GM12874 (cell line): Measurements from ENCODE around the gene SNCAIP.

Experiments
- CTCF ChIP-seq: IDR thresholded peaks from 2 replicates; pipeline ENCODE4 v1.5.1; 2011; ENCODE audit warnings: low read depth, mild to moderate bottlenecking, control low read depth, low read length, moderate library complexity; ENCODE audit not compliant: insufficient read depth

SNCAIP gene

GRCh38 chr5:122430319-122430586 is 118.2 kb downstream of the SNCAIP start:
- no peak for TF ChIP-seq CTCF

DNA sequence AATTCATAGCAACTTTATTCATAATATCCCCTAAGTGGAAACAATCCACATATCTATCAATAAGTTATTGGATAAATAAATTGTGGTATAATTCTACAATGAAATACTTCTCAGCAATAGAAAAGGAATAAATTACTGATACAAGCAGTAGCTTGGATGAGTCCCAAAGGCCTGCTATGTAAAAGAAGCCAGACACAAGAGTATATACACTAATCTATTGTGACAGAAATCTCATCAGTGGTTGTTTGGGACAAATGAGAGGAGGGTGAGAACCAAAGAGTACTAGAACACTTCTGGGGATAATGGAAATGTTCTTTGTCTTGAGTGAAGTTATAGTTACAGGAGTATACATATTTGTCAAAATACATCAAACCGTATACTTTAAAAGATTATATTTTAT is 119.3 kb downstream of the SNCAIP start:
- TF ChIP-seq CTCF: no peak

DNA sequence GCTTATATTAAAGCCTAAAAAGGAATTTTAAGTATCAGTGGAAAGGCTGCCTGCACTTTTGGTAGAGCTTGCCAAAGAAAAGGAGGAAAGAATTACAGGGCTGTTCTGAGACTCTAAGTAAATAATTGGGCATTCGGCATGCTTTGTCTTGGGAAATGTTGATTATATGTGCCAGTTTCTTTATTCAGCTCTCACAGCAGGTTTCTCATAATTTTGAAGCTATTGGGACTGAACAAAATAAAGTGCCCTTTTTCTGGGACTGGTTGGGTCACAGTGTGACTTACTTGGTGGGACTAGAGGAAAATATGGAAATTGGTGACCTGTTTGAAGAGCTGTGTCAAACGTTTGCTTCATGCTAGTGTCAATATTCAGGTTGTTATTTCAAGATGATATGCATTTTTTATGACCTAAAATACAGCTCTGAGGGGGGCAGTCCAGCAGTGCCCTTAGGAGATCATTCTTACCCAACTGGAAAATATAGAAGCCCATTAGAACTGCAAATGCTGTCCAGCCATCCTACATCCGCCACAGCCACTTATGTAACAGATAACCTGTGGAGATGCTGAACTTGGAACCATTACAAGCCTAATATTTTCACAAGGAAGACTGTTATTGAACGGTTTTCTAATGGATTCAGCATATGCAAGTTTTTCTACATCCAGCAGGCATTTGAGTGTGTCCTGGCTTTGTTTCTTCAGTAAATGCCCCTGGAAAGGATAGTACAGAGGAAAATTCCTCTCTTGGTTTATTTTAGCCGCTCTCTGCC is 122.4 kb downstream of the SNCAIP start:
- no peak for TF ChIP-seq CTCF

- no peak for TF ChIP-seq CTCF
These were observed 123.2 kb downstream of the SNCAIP start for GRCh38 chr5:122435234-122435633.

DNA sequence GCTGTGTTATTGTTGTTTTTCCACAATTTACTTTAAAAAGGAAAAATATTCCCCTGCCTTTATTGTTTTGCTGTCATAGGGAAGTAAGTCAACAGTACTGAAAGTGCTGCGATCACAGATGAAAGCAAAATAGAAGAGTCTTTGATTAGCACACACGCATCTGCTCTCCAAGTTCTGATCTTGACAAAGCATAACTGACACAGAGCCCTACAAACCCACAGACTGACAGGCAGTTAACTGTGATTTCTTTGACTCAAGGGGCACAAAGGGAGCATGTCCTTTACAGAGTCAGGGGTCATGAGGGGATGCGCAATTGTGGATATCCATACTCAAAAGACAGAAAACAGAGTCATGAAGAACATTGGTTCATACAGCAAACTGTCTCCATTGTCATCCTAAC is 123.7 kb downstream of the SNCAIP start:
- TF ChIP-seq CTCF: no peak

DNA sequence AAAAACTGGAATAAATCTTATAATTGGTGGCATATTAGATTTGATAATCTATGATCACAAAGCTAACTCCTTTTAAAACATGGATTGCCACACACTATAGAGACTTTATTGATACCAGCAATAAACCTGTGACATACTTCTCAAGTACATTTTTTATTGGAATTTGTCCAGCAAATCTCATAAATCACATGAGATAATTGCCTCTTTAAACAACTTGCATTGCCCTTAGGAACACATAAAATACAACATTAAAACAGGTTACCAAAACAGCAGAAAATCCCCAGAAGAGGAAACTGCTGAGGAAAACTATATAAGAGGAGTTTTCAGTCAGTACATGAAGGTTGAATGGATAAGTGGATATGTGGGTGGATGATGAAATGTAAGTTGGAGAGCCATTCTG is 124.6 kb downstream of the SNCAIP start:
- no peak for TF ChIP-seq CTCF

DNA sequence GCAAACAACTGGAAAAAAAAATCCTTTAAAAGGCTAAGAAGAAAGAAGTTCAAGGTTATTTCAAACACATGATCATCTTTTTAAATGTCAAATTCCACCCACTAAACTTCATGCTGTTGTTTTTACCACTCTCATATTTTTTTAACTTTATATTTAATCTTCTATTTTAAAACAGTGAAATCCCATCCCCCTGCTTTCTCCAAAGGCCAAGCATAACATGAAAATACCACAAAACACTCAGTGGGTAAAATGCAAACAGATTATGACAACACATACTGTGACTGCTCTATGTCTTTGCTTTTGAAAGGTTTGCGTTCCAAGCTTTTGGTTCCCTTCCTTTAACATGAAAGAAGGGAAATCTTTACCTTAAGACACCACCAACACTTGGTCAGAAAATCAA is 127.6 kb downstream of the SNCAIP start:
- no peak for TF ChIP-seq CTCF
